ENCODE results near the gene PDLIM5. TPM values are rescaled to one million over a fixed set of nuclear protein-coding genes. Genes with fewer than 3 reads are reported as not detected.

Gene PDLIM5, protein sequence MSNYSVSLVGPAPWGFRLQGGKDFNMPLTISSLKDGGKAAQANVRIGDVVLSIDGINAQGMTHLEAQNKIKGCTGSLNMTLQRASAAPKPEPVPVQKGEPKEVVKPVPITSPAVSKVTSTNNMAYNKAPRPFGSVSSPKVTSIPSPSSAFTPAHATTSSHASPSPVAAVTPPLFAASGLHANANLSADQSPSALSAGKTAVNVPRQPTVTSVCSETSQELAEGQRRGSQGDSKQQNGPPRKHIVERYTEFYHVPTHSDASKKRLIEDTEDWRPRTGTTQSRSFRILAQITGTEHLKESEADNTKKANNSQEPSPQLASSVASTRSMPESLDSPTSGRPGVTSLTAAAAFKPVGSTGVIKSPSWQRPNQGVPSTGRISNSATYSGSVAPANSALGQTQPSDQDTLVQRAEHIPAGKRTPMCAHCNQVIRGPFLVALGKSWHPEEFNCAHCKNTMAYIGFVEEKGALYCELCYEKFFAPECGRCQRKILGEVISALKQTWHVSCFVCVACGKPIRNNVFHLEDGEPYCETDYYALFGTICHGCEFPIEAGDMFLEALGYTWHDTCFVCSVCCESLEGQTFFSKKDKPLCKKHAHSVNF
- 124 and 273 TPM in 2 replicates for total RNA-seq

DNA sequence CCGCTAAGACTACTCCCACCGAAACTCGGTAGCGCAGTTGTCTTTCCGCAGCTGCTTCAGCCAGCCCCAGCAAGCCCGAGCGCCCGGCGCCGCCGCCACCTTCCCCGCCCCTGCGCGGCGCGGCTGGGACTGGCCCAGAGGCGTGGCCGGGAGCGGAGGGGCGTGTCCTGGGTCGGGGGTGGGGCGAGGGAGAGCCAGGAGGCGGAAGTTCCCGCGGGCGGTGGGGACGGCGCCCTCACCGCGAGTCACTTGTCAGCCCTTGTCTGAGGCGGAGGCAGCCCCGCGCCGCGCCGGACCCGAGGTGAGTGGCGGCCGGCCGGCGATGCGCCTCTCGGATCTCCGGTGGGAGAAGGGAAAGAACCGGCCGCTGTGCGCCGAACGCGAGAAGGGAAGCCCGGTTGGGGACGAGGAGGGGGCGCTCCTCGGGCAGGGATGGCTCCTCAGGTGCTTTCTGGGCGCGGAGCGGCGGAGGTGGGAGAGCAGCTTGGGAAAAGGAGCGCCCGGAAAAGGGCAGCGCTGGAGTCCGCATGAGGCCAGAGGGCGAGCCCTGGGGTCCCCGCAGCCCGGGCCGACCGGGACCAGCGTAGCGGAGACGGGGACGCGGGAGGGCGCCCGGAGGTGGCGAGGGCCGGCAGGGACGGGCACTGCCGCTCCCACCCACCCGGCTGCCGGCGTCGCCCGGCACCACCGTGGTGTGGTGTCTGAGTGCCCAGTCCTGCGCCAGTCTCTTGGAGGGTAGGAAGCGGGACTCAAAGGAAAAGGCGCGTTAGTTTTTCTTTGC is at the start of gene PDLIM5:
TSS of gene PDLIM5 (plus strand) at position 248 of the 781 bp plus-strand sequence. CDS start 3,347 bp downstream, outside the sequence.

Other genes with a start within 250 kb of the PDLIM5 start
- 32.3 and 36.3 TPM in 2 replicates for gene SMARCAD1, start 244.1 kb upstream of the PDLIM5 start, total RNA-seq
- not detected in 2 replicates for gene HPGDS, start 109.1 kb upstream of the PDLIM5 start, total RNA-seq

Measured in endothelial cell of coronary artery (primary cell).